Nephron (organoid): ENCODE data around the gene FOXD3.

Source experiments
- H3K27ac Mint-ChIP-seq, 3 experiments: 2 replicates each; pipeline ENCODE4 v1.8.0; 2020; ENCODE audit warnings: mixed read lengths in 3 of 3, mild to moderate bottlenecking in 2 of 3, moderate library complexity in 1 of 3
- H3K27me3 Mint-ChIP-seq: 2 replicates; pipeline ENCODE4 v1.8.0; 2021; ENCODE audit warnings: low read depth, mild to moderate bottlenecking, moderate library complexity, mixed read lengths
- H3K36me3 Mint-ChIP-seq: 2 replicates; pipeline ENCODE4 v1.8.0; 2020; ENCODE audit warnings: low read depth, mixed read lengths
- H3K4me1 Mint-ChIP-seq: 2 replicates; pipeline ENCODE4 v1.8.0; 2020; ENCODE audit warnings: mixed read lengths
- H3K4me3 Mint-ChIP-seq, 3 experiments: 2 replicates each; pipeline ENCODE4 v1.8.0; 2020; ENCODE audit warnings: mild to moderate bottlenecking in 3 of 3, mixed read lengths in 3 of 3, moderate library complexity in 2 of 3
- H3K9me3 Mint-ChIP-seq: 2 replicates; pipeline ENCODE4 v1.8.0; 2020; ENCODE audit warnings: mixed read lengths
- CTCF ChIP-seq, 3 experiments: fragments of 200-600 bp; sonication (generic); IDR thresholded peaks; one replicate each; pipeline ENCODE4 v1.5.0; 2021; ENCODE audit warnings: antibody characterized with exemption in 3 of 3; ENCODE audit not compliant: unreplicated experiment in 3 of 3

The FOXD3 gene

GRCh38 chr1:63322114-63322943 lies at the start of gene FOXD3:
Gene FOXD3, plus strand, starts transcription at chr1:63322567. Its CDS starts 492 bp downstream, at chr1:63323059.
- peaks cover 7% of the 10 kb centered on the region for H3K9me3 Mint-ChIP-seq
- peak within 1 kb of the TSS; percentile 81 to 88 (median 87) for H3K4me3 Mint-ChIP-seq
- H3K27me3 Mint-ChIP-seq: peaks cover 97% of the 10 kb centered on the region
- peaks cover 46% of the 10 kb centered on the region for H3K4me1 Mint-ChIP-seq
- no peak within 1 kb of the TSS for H3K27ac Mint-ChIP-seq
- TF ChIP-seq CTCF (IDR thresholded peaks at IDR 0.05; ENCODE audit: unreplicated experiment in 3 of 3): no peak
- H3K36me3 Mint-ChIP-seq: no peaks in the 10 kb centered on the region

- Mint-ChIP-seq H3K27me3 (peaks cover 29% of the 10 kb centered on the region), H3K36me3 (no peaks in the 10 kb centered on the region), H3K4me3 (no peak overlapping the region), H3K9me3 (no peaks in the 10 kb centered on the region), H3K27ac (no peak overlapping the region), H3K4me1 (peaks cover 4% of the 10 kb centered on the region)
- TF ChIP-seq CTCF (IDR thresholded peaks at IDR 0.05; ENCODE audit: unreplicated experiment in 3 of 3): no peak
Observed at GRCh38 chr1:63272811-63273210, 49.6 kb upstream of the FOXD3 start.

- no peak overlapping the region for H3K27ac Mint-ChIP-seq
Observed at GRCh38 chr1:63274371-63274770, 48.0 kb upstream of the FOXD3 start.

GRCh38 chr1:63274979-63275378 lies 47.4 kb upstream of the FOXD3 start:
- Mint-ChIP-seq H3K4me1 (no peaks in the 10 kb centered on the region), H3K27me3 (peaks cover 26% of the 10 kb centered on the region), H3K27ac (no peak overlapping the region), H3K9me3 (no peaks in the 10 kb centered on the region), H3K36me3 (no peaks in the 10 kb centered on the region), H3K4me3 (no peak overlapping the region)
- TF ChIP-seq CTCF (IDR thresholded peaks at IDR 0.05; ENCODE audit: unreplicated experiment in 3 of 3): no peak

More at GRCh38 chr1:63274371-63274770, 48.0 kb upstream of the FOXD3 start:
- Mint-ChIP-seq H3K4me1 (no peaks in the 10 kb centered on the region), H3K27me3 (peaks cover 30% of the 10 kb centered on the region), H3K9me3 (no peaks in the 10 kb centered on the region), H3K4me3 (no peak overlapping the region), H3K36me3 (no peaks in the 10 kb centered on the region)
- TF ChIP-seq CTCF (IDR thresholded peaks at IDR 0.05; ENCODE audit: unreplicated experiment in 3 of 3): no peak

- H3K36me3 Mint-ChIP-seq: no peaks in the 10 kb centered on the region
- H3K9me3 Mint-ChIP-seq: no peaks in the 10 kb centered on the region
- peaks cover 26% of the 10 kb centered on the region for H3K27me3 Mint-ChIP-seq
- no peak for TF ChIP-seq CTCF (IDR thresholded peaks at IDR 0.05; ENCODE audit: unreplicated experiment in 3 of 3)
- H3K4me3 Mint-ChIP-seq: no peak overlapping the region
- no peak overlapping the region for H3K27ac Mint-ChIP-seq
- no peaks in the 10 kb centered on the region for H3K4me1 Mint-ChIP-seq
Observed at GRCh38 chr1:63276624-63277023, 45.7 kb upstream of the FOXD3 start.
